Brain microvascular endothelial cell (primary cell): ENCODE results near the gene RPS3.

Experiments
- DNase-seq: peaks from one replicate; pipeline ENCODE4 v3.0.0-alpha.2; 2020
- H3K27ac ChIP-seq: fragments of 250-450 bp; sonication (Bioruptor Pico); 2 replicates; pipeline ENCODE4 v1.5.1; 2020; ENCODE audit warnings: mild to moderate bottlenecking, moderate library complexity
- H3K27me3 ChIP-seq: fragments of 250-450 bp; sonication (Bioruptor Pico); replicated peaks from 2 replicates; pipeline ENCODE4 v1.5.1; 2020; ENCODE audit warnings: mild to moderate bottlenecking
- H3K36me3 ChIP-seq: fragments of 250-450 bp; sonication (Bioruptor Pico); replicated peaks from 2 replicates; pipeline ENCODE4 v1.5.1; 2020; ENCODE audit warnings: mild to moderate bottlenecking
- H3K4me3 ChIP-seq: 2 replicates; pipeline ENCODE4 v1.5.1; 2011; ENCODE audit warnings: low read depth, mild to moderate bottlenecking, control low read depth, low read length, moderate library complexity
- CTCF ChIP-seq: IDR thresholded peaks from 2 replicates; pipeline ENCODE4 v1.5.1; 2011; ENCODE audit warnings: low read depth, mild to moderate bottlenecking, moderate library complexity, low read length, control low read depth, inconsistent platforms; ENCODE audit errors: missing control alignments
- in situ Hi-C: cut with HindIII; loops from 2 replicates; pipeline ENCODE4 v1.10.0; 2017; ENCODE audit warnings: low sequenced_read_pairs, low pct_ligation_motif_present

The RPS3 gene

GRCh38 chr11:75369560-75370255 lies 29.6 kb upstream of the RPS3 start:
- no peaks in the 10 kb centered on the region for H3K27me3 ChIP-seq
- H3K36me3 ChIP-seq, result no peaks in the 10 kb centered on the region
- no peak for DNase-seq
- no peak overlapping the region for H3K4me3 ChIP-seq
- H3K27ac ChIP-seq, result no peak overlapping the region
- no peak for TF ChIP-seq CTCF
- in situ Hi-C loops, result no loop called here

DNA sequence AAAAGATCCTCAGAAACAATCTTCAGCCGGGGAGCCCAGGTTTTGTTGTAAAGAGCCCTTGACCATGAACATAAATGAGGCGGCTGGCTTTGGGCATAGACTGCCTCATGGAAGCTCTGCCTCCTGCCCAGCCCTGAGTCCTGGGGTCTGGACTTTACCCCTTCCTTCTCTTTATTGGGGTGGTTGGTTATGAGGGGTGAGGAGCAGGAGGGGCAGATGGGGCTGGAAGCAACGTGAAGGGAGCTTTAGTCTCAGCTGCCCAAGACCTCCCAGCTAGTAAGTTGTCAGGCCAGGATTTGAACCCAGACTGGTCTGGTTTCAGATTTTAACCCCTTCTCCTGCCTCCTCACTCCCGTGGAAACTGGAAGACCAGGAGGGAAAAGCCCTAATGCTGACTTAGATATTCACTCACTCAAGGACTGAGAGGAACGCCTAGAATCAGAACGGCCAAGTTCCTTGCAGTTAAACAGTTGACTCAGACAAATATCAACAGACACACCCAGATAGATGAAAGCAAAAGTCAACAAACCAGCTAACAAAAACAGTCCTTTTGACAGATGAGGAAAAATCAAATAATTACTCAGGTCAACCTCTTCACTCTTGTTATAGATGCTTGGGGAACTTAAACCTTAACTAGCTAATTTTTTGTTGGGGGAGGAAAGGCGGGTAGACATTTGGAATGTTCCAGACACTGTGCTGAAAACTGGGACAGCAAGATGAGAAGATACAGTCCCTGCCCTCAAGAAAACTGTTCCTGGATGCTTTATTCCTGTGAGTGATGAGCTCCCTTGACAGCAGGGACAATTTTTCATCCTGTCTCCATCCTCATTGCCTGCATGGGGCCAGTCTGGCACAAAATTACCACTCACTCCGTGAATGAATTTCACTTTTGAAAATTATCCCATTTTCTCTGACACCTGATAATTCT lies 27.1 kb upstream of the RPS3 start:
- Histone ChIP-seq H3K27me3 (no peaks in the 10 kb centered on the region), H3K27ac (no peak overlapping the region), H3K36me3 (no peaks in the 10 kb centered on the region), H3K4me3 (no peak overlapping the region)
- no peak for DNase-seq
- in situ Hi-C loops, result no loop called here
- TF ChIP-seq CTCF, result no peak

GRCh38 chr11:75373201-75373600 lies 26.1 kb upstream of the RPS3 start:
- TF ChIP-seq CTCF, result no peak
- DNase-seq, result no peak
- H3K4me3 ChIP-seq, result no peak overlapping the region
- no peaks in the 10 kb centered on the region for H3K36me3 ChIP-seq
- in situ Hi-C loops, result no loop called here
- no peaks in the 10 kb centered on the region for H3K27me3 ChIP-seq
- no peak overlapping the region for H3K27ac ChIP-seq

DNA sequence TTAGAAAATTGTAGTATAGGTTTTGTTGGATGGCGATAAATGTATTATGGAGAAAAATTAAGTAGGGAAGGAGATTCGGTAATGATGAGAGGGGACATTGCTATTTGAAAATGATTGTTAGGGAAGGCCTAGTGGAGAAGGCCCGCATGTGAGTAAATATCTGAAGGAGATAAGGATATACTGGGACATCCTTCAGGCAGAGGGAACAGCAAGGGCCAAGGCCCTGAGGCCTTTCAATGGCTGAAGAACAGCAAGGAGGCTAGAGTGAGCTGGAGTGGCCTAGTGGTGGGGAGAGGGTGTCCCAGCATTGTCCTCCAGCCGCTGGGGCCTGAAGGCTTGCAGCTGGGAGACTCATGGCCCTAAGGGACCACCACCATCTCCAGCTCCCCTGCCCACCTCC lies 24.7 kb upstream of the RPS3 start:
- Histone ChIP-seq H3K36me3 (no peaks in the 10 kb centered on the region), H3K4me3 (no peak overlapping the region), H3K27ac (no peak overlapping the region), H3K27me3 (no peaks in the 10 kb centered on the region)
- in situ Hi-C loops, result no loop called here
- no peak for TF ChIP-seq CTCF
- DNase-seq, result no peak

- H3K36me3 ChIP-seq, result no peaks in the 10 kb centered on the region
- in situ Hi-C loops, result no loop called here
- DNase-seq, result no peak
- TF ChIP-seq CTCF, result no peak
- H3K4me3 ChIP-seq, result no peak overlapping the region
- no peaks in the 10 kb centered on the region for H3K27me3 ChIP-seq
- H3K27ac ChIP-seq, result no peak overlapping the region
These were observed 23.7 kb upstream of the RPS3 start for GRCh38 chr11:75375626-75376025.
